ENCODE results near the gene SPOUT1.
A peak's percentile ranks its signal among the peaks of the same experiment; 100 is the strongest.

Gene SPOUT1

DNA sequence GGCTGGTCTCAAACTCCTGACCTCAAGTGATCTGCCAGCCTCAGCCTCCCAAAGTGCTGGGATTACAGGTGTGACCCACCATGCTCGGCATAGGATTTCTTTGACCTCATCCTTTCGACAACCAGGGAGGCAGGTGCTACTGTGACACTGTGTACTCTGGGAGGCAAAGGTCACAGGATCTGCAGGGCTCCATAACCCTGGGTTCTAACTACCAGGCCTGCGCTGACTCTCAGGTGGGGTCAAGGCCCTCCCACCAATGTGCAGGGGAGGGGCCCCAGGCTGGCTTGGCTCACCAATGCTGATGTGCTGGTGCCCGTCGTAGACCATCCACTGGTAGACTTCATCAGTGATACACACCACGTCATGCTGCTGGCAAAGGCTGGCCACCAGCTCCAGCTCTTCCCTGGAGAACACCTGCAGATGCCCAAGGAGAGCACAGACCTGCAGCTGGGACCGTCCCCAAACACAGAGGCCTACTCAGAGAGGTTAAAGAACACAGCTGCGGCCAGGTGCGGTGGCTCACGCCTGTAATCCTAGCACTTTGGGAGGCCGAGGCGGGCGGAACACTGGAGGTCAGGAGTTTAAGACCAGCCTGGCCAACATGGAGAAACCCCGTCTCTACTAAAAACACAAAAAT is 7.0 kb upstream of the SPOUT1 start:
- no peak for DNase-seq (ENCODE audit: low spot score)

- DNase-seq (ENCODE audit: low spot score): peak; percentile 1
Observed at GRCh38 chr9:128835246-128836210, 5.9 kb upstream of the SPOUT1 start.

DNA sequence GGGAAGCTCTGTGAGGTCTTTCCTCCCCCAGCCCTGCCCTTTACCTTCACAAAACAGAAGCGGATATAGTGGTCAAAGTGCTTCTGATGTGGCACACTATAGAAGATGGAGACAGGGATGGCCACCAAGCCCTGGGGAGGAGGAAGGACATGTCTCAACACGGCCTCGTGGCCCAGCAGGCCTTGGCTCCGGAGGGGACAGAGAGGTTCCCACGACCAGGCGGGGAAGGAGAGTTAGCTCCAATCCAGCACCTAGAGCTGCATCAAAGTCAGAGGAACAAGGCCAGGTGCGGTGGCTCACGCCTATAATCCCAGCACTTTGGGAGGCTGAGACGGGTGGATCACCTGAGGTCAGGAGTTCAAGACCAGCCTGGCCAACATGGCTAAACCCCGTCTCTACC is 4.1 kb upstream of the SPOUT1 start:
- DNase-seq (ENCODE audit: low spot score): no peak

GRCh38 chr9:128828719-128829452 is 708 bp downstream of the SPOUT1 start:
- DNase-seq (ENCODE audit: low spot score): peak; percentile 14

DNA sequence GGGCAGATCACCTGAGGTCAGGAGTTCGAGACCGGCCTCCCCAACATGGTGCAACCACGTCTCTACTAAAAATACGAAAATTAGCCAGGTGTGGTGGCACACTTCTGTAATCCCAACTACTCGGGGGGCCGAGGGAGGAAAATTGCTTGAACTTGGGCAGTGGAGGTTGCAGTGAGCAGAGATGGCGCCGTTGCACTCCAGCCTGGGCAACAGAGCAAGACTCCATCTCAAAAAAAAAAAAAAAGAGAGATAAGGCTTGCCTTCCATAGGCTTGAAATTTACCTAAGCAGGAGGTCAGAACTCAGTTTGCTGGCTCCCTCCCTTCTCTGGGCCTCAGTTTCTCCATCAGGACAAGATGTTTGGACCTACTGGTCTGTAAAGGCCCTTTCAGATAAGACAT is 1.3 kb downstream of the SPOUT1 start:
- no peak for DNase-seq (ENCODE audit: low spot score)

DNA sequence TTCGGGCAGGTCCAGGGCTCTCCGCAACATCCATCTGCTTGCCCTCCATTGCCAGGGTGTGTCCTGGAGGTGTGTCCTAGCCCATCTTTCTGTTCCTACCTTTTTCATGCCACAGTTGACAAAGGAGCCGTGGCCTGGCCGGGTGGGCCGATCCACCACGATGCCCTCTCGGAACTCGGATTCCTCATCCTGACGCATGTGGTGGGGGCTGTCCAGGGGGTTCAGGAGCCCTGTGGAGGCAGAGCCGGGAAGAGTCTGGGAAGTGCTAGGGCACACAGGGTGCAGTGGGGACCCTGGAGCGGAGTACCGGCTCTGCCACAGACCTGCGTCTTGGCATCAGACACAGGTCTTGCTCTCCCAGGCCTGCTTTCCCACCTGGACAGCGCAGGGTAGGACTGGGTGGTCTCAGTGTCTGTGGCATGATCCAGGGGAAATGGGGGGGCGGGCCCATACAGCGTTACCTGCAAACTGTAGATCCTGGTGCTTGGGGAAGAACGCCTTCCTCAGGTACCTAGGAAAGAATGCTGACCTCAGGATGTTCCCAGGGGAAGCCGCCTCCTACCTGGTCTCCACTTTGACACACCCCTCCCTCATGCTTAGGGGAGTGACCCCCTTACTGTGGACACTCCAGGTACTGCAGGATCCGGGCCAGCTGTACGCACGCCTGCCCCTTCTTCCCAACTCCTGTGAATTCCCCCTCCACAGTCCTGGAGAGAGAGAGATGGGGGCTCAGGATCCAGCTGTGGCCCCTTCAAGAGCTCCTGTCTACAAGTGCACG is 3.5 kb downstream of the SPOUT1 start:
- DNase-seq (ENCODE audit: low spot score): no peak

DNA sequence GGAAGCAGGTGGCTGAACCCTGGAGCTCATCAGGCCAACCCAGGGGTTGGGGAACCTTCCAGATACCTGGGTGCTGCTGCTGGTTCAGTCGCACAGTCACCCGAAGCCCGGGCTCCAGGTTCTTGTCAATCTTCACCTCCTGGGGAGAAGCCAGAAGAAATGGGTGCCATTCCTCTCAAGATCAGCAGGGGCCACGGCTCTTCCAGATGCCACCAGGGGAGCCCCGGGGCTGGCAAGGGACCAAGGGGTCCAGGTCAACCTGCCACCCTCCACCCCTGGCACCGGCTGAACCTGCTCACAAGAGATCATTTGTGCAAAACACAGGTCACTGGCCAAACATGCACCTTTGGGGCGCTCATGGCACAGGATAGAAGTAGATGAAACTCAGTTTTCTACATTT is 4.7 kb downstream of the SPOUT1 start:
- no peak for DNase-seq (ENCODE audit: low spot score)

DNA sequence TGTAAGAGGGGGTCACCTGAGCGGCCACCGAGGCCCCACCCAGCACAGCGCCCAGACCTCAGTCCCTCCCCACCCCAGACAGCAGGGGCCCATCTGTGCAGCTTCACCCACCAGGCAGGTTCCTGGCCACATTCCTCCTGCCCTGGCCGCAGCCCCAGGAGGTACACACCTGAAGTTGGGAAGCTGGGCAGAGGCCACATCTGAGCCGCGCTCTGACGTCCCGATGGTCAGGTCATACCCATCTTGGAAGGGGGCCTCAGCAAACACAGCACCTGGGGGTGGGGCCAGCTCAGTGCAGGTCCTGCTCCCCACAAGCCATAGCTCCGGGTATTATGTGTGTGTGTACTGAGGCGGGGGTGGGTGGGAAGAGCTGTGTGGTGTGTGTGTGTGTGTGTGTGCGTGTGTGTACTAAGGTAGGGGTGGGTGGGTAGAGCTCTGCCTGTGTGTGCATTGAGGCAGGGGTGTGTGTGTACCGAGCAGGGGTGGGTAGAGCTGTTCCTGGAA is 5.6 kb downstream of the SPOUT1 start:
- no peak for DNase-seq (ENCODE audit: low spot score)

DNA sequence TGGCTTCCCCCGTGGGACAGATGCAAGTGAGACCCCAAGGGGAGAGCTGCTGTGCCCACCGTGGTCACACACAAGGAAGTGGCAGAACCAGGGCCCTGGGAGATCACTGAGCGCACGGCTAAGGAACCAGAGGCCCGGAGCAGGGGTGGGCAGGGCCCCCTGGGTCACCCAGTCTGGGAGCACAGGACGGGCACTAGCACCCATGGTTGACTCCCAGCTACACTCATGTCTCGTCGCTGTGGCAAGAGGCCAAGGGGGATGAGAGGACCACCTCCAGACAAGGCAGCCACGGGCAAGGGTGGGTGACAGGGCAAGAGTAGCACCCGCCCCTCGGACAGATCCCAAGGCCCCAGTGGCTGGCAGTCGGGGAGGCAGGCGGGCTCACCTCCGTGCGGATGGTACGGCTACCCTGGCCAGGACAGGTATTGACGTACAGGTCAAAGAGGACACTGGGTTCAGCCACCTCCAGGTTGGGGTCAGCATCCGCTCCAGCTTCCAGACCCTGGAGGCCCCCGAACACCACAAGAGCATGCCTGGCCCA is 6.2 kb downstream of the SPOUT1 start:
- no peak for DNase-seq (ENCODE audit: low spot score)

DNA sequence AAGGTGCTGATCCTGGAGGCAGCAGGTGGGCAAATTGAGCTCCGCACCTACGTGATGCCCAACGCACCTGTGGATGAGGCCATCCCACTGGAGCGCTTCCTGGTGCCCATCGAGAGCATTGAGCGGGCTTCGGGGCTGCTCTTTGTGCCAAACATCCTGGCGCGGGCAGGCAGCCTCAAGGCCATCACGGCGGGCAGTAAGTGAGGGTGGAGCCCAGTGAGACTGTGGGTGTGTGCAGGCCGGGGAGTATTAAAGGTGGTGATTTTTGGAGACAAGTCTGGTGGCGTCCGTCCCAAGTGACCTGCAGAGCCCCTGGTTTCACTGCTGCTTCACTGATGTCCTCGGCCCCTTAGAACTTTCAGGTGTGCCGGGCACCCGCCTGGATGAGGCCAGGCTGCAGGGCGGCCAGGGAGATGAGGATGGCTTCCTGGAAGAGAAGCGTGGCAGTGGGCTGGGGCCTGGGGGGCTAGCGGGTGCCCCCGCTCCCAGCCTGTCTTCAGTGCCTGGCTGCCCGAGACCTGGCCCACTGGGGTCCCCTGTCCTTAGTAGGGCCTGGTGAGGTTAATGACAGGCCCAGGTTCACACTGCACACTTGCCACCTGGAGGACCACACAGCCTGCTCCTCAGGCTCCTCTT is 7.1 kb downstream of the SPOUT1 start:
- no peak for DNase-seq (ENCODE audit: low spot score)

GRCh38 chr9:128821584-128822406 is 7.8 kb downstream of the SPOUT1 start:
- DNase-seq (ENCODE audit: low spot score): no peak

DNA sequence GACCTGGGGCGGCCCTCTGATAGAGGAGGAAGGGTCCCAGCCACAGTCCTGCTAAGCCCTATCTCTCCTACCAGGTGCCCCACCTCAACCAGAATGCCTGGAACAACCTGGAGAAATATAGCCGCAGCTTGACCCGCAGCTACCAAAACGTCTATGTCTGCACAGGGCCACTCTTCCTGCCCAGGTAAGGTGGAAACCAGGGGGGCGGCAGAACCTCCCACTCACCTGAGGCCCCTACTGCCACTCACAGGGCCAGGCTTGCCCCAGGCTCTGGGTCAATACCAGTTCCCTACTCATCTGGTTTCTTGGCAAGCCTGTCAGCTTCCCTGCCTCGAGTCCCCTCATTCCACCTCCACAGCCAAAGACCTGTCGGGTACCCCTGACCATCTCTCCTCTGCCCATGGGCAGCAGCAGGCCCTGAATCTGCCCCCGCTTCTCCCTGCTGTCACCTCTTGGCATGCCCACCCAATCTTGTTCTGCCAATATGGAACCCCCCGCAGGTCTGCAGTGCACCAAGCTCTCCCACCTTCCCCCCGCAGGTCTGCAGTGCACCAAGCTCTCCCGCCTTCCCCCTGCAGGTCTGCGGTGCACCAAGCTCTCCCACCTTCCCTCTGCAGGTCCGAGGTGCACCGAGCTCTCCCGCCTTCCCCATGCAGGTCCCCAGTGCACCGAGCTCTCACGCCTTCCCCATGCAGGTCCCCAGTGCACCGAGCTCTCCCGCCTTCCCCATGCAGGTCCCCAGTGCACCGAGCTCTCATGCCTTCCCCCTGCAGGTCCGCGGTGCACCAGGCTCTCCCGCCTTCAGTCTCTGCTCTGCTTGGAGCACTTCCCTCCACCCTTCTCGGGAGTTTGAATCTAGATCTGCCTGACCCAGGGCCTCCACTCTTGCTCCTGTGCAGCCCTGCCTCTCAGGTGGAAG is 8.7 kb downstream of the SPOUT1 start:
- no peak for DNase-seq (ENCODE audit: low spot score)

GRCh38 chr9:128819716-128820664 is 9.6 kb downstream of the SPOUT1 start:
- DNase-seq (ENCODE audit: low spot score): no peak

DNA sequence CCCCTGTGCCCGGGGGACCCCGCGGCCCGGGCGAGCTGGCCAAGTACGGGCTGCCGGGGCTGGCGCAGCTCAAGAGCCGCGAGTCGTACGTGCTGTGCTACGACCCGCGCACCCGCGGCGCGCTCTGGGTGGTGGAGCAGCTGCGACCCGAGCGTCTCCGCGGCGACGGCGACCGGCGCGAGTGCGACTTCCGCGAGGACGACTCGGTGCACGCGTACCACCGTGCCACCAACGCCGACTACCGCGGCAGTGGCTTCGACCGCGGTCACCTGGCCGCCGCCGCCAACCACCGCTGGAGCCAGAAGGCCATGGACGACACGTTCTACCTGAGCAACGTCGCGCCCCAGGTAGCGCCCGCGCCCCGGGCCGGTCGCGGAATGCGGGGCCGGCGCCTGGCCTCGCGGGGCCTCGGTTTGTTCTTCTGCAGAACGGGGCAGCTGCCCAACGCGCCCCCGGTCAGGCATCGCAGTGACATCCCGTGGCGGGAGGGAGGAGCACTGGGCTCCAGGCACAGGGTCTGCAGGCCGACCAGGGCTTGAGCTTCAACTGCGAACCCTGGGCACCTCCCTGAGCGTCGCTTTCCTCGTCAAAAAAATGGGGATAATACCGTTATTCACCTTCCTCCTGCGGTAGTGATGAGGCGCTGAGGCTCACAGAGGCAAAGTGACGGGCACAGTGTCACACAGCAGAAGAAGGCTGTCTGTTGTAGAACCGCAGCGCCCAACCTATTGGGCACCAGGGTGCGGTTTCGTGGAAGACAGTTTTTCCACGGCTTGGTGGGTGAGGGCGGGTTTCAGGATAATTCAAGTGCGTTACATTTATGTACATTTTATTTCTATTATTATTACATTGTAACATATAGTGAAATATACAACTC is 10.5 kb downstream of the SPOUT1 start:
- DNase-seq (ENCODE audit: low spot score): peak; percentile 65

GRCh38 chr9:128818099-128818838 is 11.3 kb downstream of the SPOUT1 start, which contains the start of gene ENDOG:
Gene ENDOG, plus strand, starts transcription at chr9:128818500. Its CDS starts 185 bp downstream, at chr9:128818685.
- peak; percentile 98 for DNase-seq (ENCODE audit: low spot score)

GRCh38 chr9:128810873-128811272 is 18.7 kb downstream of the SPOUT1 start:
- DNase-seq (ENCODE audit: low spot score): no peak

Measured in germinal center (tissue), 1 donor.